ENCODE measurements around the gene CFAP45. TPM values are rescaled to one million over a fixed set of nuclear protein-coding genes. Genes with fewer than 3 reads are reported as not detected.

CFAP45 gene
- total RNA-seq, 1 experiment from 2014 or later = 0.40 TPM

DNA sequence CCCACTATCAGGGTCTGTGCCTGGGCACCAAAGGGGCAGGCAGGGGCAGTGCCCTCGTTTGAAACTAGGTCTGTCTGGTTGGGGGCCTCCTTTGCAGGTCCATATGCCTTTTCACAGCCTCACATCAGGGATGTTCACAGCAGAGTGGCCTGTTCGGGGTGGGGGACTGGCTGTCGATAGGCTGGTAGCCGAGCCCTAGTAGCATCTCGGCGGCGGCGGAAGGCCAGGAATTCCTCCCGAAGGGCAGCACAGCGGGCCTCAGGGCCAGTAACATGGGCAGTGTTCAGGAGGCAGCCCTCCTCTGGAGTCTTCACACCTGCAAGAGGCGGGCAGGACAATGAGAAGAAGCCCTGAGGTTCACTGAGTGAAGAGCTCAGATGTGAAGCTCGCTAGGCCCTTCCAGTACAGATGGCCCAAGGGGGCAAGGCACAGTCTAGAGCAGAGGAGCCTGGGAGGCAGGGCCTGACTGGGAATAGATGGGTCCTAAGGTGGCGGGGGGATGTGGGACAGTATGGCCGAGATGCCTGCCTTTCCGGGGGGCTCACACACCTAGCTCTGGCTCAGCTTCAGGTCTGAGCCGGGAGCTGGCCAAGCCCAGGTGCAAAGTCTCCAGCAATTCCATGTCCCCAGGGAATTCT lies 27.4 kb upstream of the CFAP45 start:
- H3K9me3 Mint-ChIP-seq (ENCODE audit: unreplicated experiment) = no peaks in the 10 kb centered on the region
- TF ChIP-seq CTCF (IDR thresholded peaks at IDR 0.05; ENCODE audit: unreplicated experiment) = no peak
- H3K36me3 Mint-ChIP-seq (ENCODE audit: insufficient read depth, unreplicated experiment) = peaks cover 13% of the 10 kb centered on the region
- peaks cover 26% of the 10 kb centered on the region for H3K4me1 Mint-ChIP-seq (ENCODE audit: insufficient read depth, unreplicated experiment)
- ChIA-PET POLR2A (interaction anchor here (0.7 to 4.5 kb wide), 3 partner anchors 17 to 104 kb away, joined by 5 to 62 read pairs (median 5); partner anchors contain the start of gene PIGM), CTCF (interaction anchor here (0.6 to 52.4 kb wide), 5 partner anchors 10 to 127 kb away, joined by 3 to 1675 read pairs (median 10); no protein-coding TSS in a partner anchor)
- no peaks in the 10 kb centered on the region for H3K27me3 Mint-ChIP-seq (ENCODE audit: insufficient read depth, unreplicated experiment)
- BruUV-seq (replicated peaks) = no TSS peak
- no peak overlapping the region for H3K4me3 Mint-ChIP-seq (ENCODE audit: unreplicated experiment)
- no peak overlapping the region for H3K27ac Mint-ChIP-seq (ENCODE audit: low read depth, unreplicated experiment)
- no peak for DNase-seq (ENCODE audit: unreplicated experiment)
- intact Hi-C loops (cut with micrococcal nuclease) = no loop called here

GRCh38 chr1:159925719-159926078 lies 25.7 kb upstream of the CFAP45 start:
- H3K27me3 Mint-ChIP-seq (ENCODE audit: insufficient read depth, unreplicated experiment) = no peaks in the 10 kb centered on the region
- ChIA-PET CTCF (interaction anchor here (0.6 to 52.4 kb wide), 13 partner anchors 10 to 765 kb away, joined by 3 to 1675 read pairs (median 3); no protein-coding TSS in a partner anchor), POLR2A (interaction anchor here (0.5 to 4.5 kb wide), 27 partner anchors 10 to 764 kb away, joined by 3 to 62 read pairs (median 4); partner anchors contain the start of genes DUSP23, PEX19 and PIGM)
- H3K27ac Mint-ChIP-seq (ENCODE audit: low read depth, unreplicated experiment) = peak overlapping the region; percentile 99
- H3K4me1 Mint-ChIP-seq (ENCODE audit: insufficient read depth, unreplicated experiment) = peaks cover 40% of the 10 kb centered on the region
- DNase-seq (ENCODE audit: unreplicated experiment) = no peak
- no peaks in the 10 kb centered on the region for H3K9me3 Mint-ChIP-seq (ENCODE audit: unreplicated experiment)
- H3K36me3 Mint-ChIP-seq (ENCODE audit: insufficient read depth, unreplicated experiment) = peaks cover 25% of the 10 kb centered on the region
- intact Hi-C loops (cut with micrococcal nuclease) = loop anchor here (1.0 kb wide), 1 partner anchor 36 kb away; no protein-coding TSS in a partner anchor
- no peak for TF ChIP-seq CTCF (IDR thresholded peaks at IDR 0.05; ENCODE audit: unreplicated experiment)
- H3K4me3 Mint-ChIP-seq (ENCODE audit: unreplicated experiment) = peak overlapping the region; percentile 81
- BruUV-seq (replicated peaks) = no TSS peak

DNA sequence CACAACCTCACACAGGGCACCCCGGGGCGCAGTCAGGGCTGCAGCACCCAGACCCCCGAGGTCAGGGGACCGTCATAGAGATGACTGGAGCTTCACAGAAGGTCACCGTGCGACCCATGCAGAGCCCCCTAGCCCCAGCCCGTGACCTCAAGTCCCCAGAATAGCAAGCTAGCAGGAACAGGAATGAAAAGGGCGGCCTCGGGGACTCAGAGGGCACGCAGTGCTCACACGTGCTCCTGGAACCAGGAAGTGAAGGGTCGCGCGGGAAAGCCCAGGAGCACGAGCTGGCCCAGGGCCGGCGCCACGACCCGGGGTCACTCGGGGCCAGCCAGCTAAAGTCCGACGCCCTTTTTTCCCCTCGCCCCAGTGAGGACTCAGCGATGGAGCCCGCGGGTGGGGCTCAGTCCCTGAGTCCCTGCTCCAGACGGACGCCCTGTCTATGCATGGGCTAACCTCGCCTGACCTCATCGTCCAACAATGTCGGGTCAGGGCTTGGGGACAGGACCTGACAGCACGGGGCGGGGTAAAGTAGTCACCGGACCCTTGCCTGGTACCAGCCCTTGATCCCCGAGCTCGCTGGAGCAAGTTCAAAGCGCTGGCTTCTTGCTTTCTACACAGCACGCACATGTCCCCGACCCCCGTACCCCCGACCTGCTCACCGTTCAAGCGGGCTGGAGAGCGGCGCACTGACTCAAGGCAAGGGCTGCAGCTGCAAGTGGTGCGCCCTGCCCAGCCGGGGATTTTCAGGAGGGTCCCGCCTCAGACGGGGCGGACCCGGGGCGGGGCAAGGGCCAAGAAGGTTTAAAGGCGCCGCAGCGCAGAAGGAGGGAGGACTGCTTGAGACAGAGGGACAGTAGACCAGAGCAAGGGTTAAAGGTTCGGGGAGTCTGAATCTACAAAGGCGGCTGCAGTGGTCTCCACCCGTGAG lies 25.1 kb upstream of the CFAP45 start, which contains the start of gene TAGLN2:
TSS of gene TAGLN2 (minus strand) at position 717 of the 928 bp plus-strand sequence. CDS start 4,998 bp downstream, outside the sequence.
- no peaks in the 10 kb centered on the region for H3K27me3 Mint-ChIP-seq (ENCODE audit: insufficient read depth, unreplicated experiment)
- H3K9me3 Mint-ChIP-seq (ENCODE audit: unreplicated experiment) = no peaks in the 10 kb centered on the region
- H3K4me3 Mint-ChIP-seq (ENCODE audit: unreplicated experiment) = peak within 1 kb of the TSS; percentile 81
- peaks cover 32% of the 10 kb centered on the region for H3K36me3 Mint-ChIP-seq (ENCODE audit: insufficient read depth, unreplicated experiment)
- intact Hi-C loops (cut with micrococcal nuclease) = loop anchor here (1.0 to 5.0 kb wide), 2 partner anchors 36 to 327 kb away; no protein-coding TSS in a partner anchor
- H3K4me1 Mint-ChIP-seq (ENCODE audit: insufficient read depth, unreplicated experiment) = peaks cover 45% of the 10 kb centered on the region
- H3K27ac Mint-ChIP-seq (ENCODE audit: low read depth, unreplicated experiment) = peak within 1 kb of the TSS; percentile 99
- no peak for TF ChIP-seq CTCF (IDR thresholded peaks at IDR 0.05; ENCODE audit: unreplicated experiment)
- POLR2A ChIA-PET = interaction anchor here (0.5 to 4.5 kb wide), 39 partner anchors 9 to 1106 kb away, joined by 3 to 62 read pairs (median 4); partner anchors contain the start of genes DUSP23, PEX19 and PIGM
- TSS peak; percentile 54 for BruUV-seq (replicated peaks)
- peak; percentile 97 for DNase-seq (ENCODE audit: unreplicated experiment)
- CTCF ChIA-PET = interaction anchor here (0.6 to 52.4 kb wide), 20 partner anchors 8 to 905 kb away, joined by 3 to 1675 read pairs (median 4); no protein-coding TSS in a partner anchor

Measured in MCF 10A (cell line).